AG09309 (cell line): Measurements from ENCODE around the gene POLD2.

Source experiments
- DNase-seq: peaks from one replicate; pipeline ENCODE4 v3.0.0-alpha.2; 2010; ENCODE audit warnings: low read depth
- H3K4me3 ChIP-seq: 2 replicates; pipeline ENCODE4 v1.5.1; 2011; ENCODE audit warnings: mild to moderate bottlenecking, low read depth, low read length, moderate library complexity; ENCODE audit not compliant: control insufficient read depth
- CTCF ChIP-seq: IDR thresholded peaks from 2 replicates; pipeline ENCODE4 v1.5.1; 2011; ENCODE audit warnings: mild to moderate bottlenecking, low read depth, low read length, inconsistent platforms; ENCODE audit not compliant: insufficient read depth, control insufficient read depth; ENCODE audit errors: missing control alignments

The POLD2 gene

DNA sequence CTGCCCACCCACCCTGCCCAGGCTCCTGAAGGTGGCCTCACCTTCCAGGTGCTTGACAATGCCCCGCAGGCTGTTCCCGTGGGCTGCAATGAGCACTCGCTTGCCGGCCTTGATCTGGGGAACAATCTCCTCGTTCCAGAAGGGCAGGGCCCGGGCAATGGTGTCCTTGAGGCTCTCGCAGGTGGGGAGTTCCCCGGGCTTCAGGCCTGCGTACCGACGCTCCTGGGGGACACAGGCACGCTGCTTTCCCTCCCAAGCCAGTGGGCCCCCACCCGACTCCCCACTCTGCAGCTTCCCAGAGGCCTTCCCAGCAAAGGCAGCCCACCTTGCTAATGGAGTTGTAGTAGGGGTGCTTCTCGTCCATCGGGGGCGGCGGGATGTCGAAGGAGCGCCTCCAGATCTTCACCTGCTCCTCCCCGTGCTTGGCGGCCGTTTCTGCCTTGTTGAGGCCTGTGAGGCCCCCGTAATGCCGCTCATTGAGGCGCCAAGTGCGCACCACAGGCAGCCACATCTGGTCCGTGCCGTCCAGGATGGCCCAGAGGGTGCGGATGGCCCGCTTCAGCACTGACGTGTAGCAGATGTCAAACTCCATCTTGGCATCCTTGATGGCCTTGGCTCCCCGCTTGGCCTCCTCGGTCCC, 58.4 kb downstream of the POLD2 start:
- no peak overlapping the region for H3K4me3 ChIP-seq
- no peak for DNase-seq
- TF ChIP-seq CTCF = no peak
